Psoas muscle (tissue), 8 donors: ENCODE measurements around the gene LMO7. TPM values are rescaled to one million over a fixed set of nuclear protein-coding genes. Genes with fewer than 3 reads are reported as not detected.
"Not testable (repeated sequence)": the region's sequence is repeated elsewhere in the genome, so short reads cannot be mapped to it uniquely, and the experiment has no call there.

ENCODE experiments used
- ATAC-seq, 4 donors: fragments of 200-7000 bp; cut with Tn5 transposase; one replicate each; pipeline ENCODE4 v1.9.1; 2020; ENCODE audit warnings: moderate library complexity in 3 of 4, mild to moderate bottlenecking in 2 of 4
- DNase-seq, 2 donors: peaks; one replicate each; pipeline ENCODE4 v3.0.0-alpha.2; 2020
- H3K27ac ChIP-seq: fragments of 200-600 bp; one replicate; pipeline ENCODE4 v1.8.0; 2022
- H3K27me3 ChIP-seq, 3 donors: fragments of 200-600 bp in 1 of 3; one replicate each; pipeline versions ENCODE4 v1.6.1 to v1.8.0; 2013 to 2022; ENCODE audit warnings: low read length in 2 of 3, mild to moderate bottlenecking in 2 of 3, moderate library complexity in 1 of 3; ENCODE audit not compliant: insufficient read depth in 3 of 3
- H3K36me3 ChIP-seq, 2 donors: fragments of 200-600 bp in 1 of 2; one replicate each; pipeline versions ENCODE4 v1.6.1 to v1.8.0; 2013 to 2022; ENCODE audit warnings: low read depth in 1 of 2, mild to moderate bottlenecking in 1 of 2, moderate library complexity in 1 of 2; ENCODE audit not compliant: insufficient read depth in 1 of 2
- H3K4me1 ChIP-seq: fragments of 200-600 bp; one replicate; pipeline ENCODE4 v1.8.0; 2022
- H3K4me3 ChIP-seq: fragments of 200-600 bp; one replicate; pipeline ENCODE4 v1.8.0; 2022; ENCODE audit warnings: mild to moderate bottlenecking
- H3K9me3 ChIP-seq: fragments of 200-600 bp; one replicate; pipeline ENCODE4 v1.8.0; 2022
- CTCF ChIP-seq: fragments of 200-600 bp; IDR thresholded peaks from one replicate; pipeline ENCODE4 v1.8.0; 2022; ENCODE audit warnings: antibody characterized with exemption
- WGBS, 3 donors: extraction: QIAGEN DNeasy Blood & Tissue Kit; methylation state at CpG; one replicate each; pipeline versions ENCODE4 v1.1.6 to v1.1.7; 2013; 5-methylcytosine and 5-hydroxymethylcytosine counted together
- intact Hi-C, 2 donors: fragments of 100-400 bp; cut with DNase I; formaldehyde crosslinking; loops; one replicate each; pipeline versions ENCODE4 v1.11.0 to v1.14.2; 2022
- polyA plus RNA-seq, 3 donors: library from polyadenylated mRNA; stranded (reverse); fragments of 200-250 nt; gene quantifications; one replicate each; pipeline ENCODE4 v1.2.3, GENCODE V29; 2013
- total RNA-seq, 4 donors: library from RNA; stranded (reverse); fragmentation: NEBNext Ultra II Directional in 2 of 4; extraction: Animal tissue kit (Norgen Biotek cat#: 25700) in 2 of 4; gene quantifications; one replicate each; pipeline versions ENCODE4 v1.2.1 to v1.2.4, GENCODE V29; 2021 to 2023
- donor health status: healthy with polysubstance abuse.
- donor health status: DM: no; HTN: no; CAD: no; lungs with moderate emphysema.
- donor health status: Bipolar disorder and iron deficiency.
- donor health status: healthy.
- donor health status: DM: yes; HTN: yes; CAD: no.
- donor health status: DM: no; HTN: no; CAD: no.
- donor health status: DM: no; HTN: no; CAD: no.
- donor health status: DM: yes; HTN: yes; CAD: no.

LMO7 gene
- total and polyA plus RNA-seq, 7 donors, result 15.3 to 271 (median 97.9) TPM

DNA sequence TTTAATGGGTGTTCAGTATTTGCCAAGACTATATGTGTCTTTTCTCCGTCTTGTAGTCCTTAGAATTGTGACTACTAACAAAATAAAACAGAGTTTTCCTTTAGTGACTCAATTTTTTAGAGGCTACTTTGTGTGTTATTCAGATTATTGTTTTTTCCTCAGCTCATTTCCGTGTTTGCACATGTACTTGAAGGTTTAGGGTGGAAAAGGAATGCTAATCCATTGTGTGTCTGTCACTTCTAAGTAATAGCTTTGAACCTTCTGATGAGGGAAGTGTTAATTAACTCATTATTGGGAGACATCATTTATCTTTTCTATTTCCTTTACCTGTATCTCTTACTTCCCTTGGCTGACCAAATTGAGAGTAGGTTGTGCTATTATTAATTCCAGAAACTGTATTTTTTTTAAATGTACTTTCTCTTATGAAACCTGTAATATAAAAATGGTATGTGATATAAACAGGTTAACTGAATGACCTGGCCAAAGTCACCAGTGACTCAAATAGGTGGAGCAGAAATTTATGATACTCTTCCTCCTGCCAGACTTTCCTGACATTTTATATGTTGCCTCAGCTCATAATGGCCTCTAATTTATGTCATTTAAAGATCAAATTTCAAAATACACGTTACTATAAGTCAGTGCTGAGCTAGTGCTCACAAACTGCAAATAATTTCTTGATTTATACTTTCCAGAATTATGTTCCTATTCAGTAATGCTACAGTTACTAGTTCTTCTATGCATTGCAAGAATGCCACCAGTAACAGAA is 88.8 kb downstream of the LMO7 start:
- Histone ChIP-seq H3K4me3 (no peak overlapping the region), H3K9me3 (no peaks in the 10 kb centered on the region), H3K36me3 (no peaks in the 10 kb centered on the region), H3K27ac (no peak overlapping the region), H3K4me1 (no peaks in the 10 kb centered on the region), H3K27me3 (no peaks in the 10 kb centered on the region)
- TF ChIP-seq CTCF, result no peak
- intact Hi-C loops, result loop anchor here in 1 of 2 donors (5.0 kb wide), 1 partner anchor 32 kb away; no protein-coding TSS in a partner anchor
- DNase-seq (no peak), ATAC-seq (peak in 2 of 4 donors; percentile 61 to 74)
- WGBS, 3 donors, result 52 to 58% (median 57%) methylated on average over 3 of the region's 3 CpGs

DNA sequence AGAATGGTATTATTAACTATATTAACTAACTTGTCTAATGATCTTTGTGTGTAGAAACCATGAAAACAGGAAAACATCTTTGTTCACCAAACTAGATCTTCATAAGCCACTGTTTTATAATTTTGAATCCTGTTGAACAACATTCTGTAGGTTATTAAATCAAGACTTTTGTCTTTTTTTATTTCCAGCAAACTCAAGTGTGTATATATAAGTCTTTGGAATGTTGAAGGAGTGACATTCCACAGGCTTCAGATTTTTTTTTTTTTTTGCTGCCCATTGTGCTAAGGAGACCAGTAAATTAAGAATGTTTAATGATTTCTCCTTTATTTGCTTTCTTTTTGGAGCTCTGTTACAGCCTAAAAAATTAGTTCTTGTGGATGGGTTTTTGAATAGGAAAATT is 89.6 kb downstream of the LMO7 start:
- ATAC-seq (no peak), DNase-seq (no peak)
- Histone ChIP-seq H3K9me3 (no peaks in the 10 kb centered on the region), H3K4me3 (no peak overlapping the region), H3K36me3 (no peaks in the 10 kb centered on the region), H3K4me1 (no peaks in the 10 kb centered on the region), H3K27ac (no peak overlapping the region), H3K27me3 (no peaks in the 10 kb centered on the region)
- no peak for TF ChIP-seq CTCF
- intact Hi-C loops, result no loop called here

DNA sequence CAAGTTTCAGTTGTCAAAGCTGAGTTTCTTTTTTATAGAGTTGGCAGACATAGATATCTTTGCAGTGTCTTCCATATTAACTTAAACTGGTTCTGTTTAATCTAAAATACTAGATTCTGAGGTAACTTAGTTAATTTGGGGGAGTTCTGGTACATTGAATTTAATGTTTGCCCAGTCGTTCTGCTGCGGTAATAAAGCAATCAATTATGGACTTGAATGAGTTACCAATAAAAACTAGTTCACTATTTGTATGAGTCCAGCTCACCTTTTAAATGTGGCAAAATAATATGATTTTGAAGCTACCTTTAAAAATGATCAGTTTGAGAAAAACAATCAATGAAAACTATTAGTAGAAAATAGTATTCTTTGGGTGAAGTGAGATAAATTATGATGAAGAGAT is 90.2 kb downstream of the LMO7 start:
- Histone ChIP-seq H3K4me3 (no peak overlapping the region), H3K27ac (no peak overlapping the region), H3K4me1 (no peaks in the 10 kb centered on the region), H3K27me3 (no peaks in the 10 kb centered on the region), H3K9me3 (no peaks in the 10 kb centered on the region), H3K36me3 (no peaks in the 10 kb centered on the region)
- DNase-seq (no peak), ATAC-seq (no peak)
- 76 to 90% (median 81%) methylated on average over 2 of the region's 2 CpGs for WGBS, 3 donors
- TF ChIP-seq CTCF, result no peak
- intact Hi-C loops, result no loop called here

GRCh38 chr13:75733113-75733512 is 97.0 kb downstream of the LMO7 start:
- H3K4me1 ChIP-seq, intact Hi-C loops, H3K4me3 ChIP-seq, H3K36me3 ChIP-seq, ATAC-seq, H3K9me3 ChIP-seq, H3K27me3 ChIP-seq, H3K27ac ChIP-seq, DNase-seq: not testable (repeated sequence)
- 85 to 100% (median 89%) methylated on average over 1 to 10 of the region's 11 CpGs for WGBS, 3 donors

- ATAC-seq, result peak in 2 of 4 donors; percentile 43 to 63
- no peaks in the 10 kb centered on the region for H3K36me3 ChIP-seq
- 70 to 81% (median 71%) methylated on average over 3 of the region's 3 CpGs for WGBS, 3 donors
- H3K27me3 ChIP-seq, result no peaks in the 10 kb centered on the region
- no peaks in the 10 kb centered on the region for H3K9me3 ChIP-seq
- H3K4me3 ChIP-seq, result no peak overlapping the region
- peaks cover 12% of the 10 kb centered on the region for H3K4me1 ChIP-seq
- no peak for TF ChIP-seq CTCF
- intact Hi-C loops, result no loop called here
- H3K27ac ChIP-seq, result no peak overlapping the region
- DNase-seq, result no peak
These were observed 100.0 kb downstream of the LMO7 start for GRCh38 chr13:75736173-75736572.
